Thoracic aorta (tissue), 2 donors: ENCODE data around the gene PDZRN3. TPM values are rescaled to one million over a fixed set of nuclear protein-coding genes. Genes with fewer than 3 reads are reported as not detected.

Experiments
- ATAC-seq: fragments of 150-250 bp; one replicate; pipeline ENCODE4 v1.8.0; 2017; ENCODE audit warnings: low read depth; ENCODE audit not compliant: insufficient number of reproducible peaks, low FRiP score
- DNase-seq: peaks from one replicate; pipeline ENCODE4 v3.0.0-alpha.2; 2020; ENCODE audit warnings: low spot score
- H3K27ac ChIP-seq, 2 donors: fragments of 200-600 bp; sonication (generic); 1 replicate in 1 of 2; 2 replicates in 1 of 2; pipeline ENCODE4 v1.5.1; 2016; ENCODE audit warnings: mild to moderate bottlenecking in 2 of 2, moderate library complexity in 2 of 2
- H3K27me3 ChIP-seq: fragments of 200-600 bp; sonication (generic); replicated peaks from 2 replicates; pipeline ENCODE4 v1.6.0; 2016; ENCODE audit warnings: mild to moderate bottlenecking; ENCODE audit not compliant: insufficient read depth
- H3K36me3 ChIP-seq: fragments of 200-600 bp; sonication (generic); one replicate; pipeline ENCODE4 v1.5.1; 2016
- H3K4me1 ChIP-seq, 2 donors: fragments of 200-600 bp; sonication (generic); 1 replicate in 1 of 2; 2 replicates in 1 of 2; pipeline versions ENCODE4 v1.5.1 to v1.6.0; 2016; ENCODE audit warnings: low read depth in 2 of 2, mild to moderate bottlenecking in 1 of 2; ENCODE audit not compliant: control insufficient read depth in 1 of 2
- H3K4me3 ChIP-seq: fragments of 200-600 bp; sonication (generic); 2 replicates; pipeline ENCODE4 v1.5.1; 2016; ENCODE audit warnings: mild to moderate bottlenecking
- H3K9me3 ChIP-seq: fragments of 200-600 bp; sonication (generic); 2 replicates; pipeline ENCODE4 v1.5.1; 2016
- CTCF ChIP-seq: fragments of 200-600 bp; sonication (generic); IDR thresholded peaks from one replicate; pipeline ENCODE4 v1.5.1; 2019; ENCODE audit warnings: antibody characterized with exemption
- total RNA-seq, 2 donors: library from RNA; depleted of rRNA; stranded (reverse); fragments of >200 nt; gene quantifications; one replicate each; pipeline versions ENCODE4 v1.1.0 to v1.2.3, GENCODE V29; 2016

PDZRN3 gene
- total RNA-seq, 2 donors from 2014 or later: 140 to 166 TPM

GRCh38 chr3:73432706-73433032 is 192.1 kb downstream of the PDZRN3 start:
- no peak for DNase-seq
- Histone ChIP-seq H3K9me3 (no peaks in the 10 kb centered on the region), H3K27me3 (no peaks in the 10 kb centered on the region), H3K27ac (no peak overlapping the region), H3K4me3 (no peak overlapping the region), H3K36me3 (no peaks in the 10 kb centered on the region), H3K4me1 (peaks cover 0 to 31% of the 10 kb centered on the region in 2 donors)
- no peak for TF ChIP-seq CTCF
- no peak for ATAC-seq

GRCh38 chr3:73432023-73432705 is 192.6 kb downstream of the PDZRN3 start:
- peak overlapping the region; percentile 6 for H3K4me3 ChIP-seq
- ATAC-seq (no peak), DNase-seq (no peak)
- no peaks in the 10 kb centered on the region for H3K9me3 ChIP-seq
- TF ChIP-seq CTCF: peak; percentile 57
- H3K27ac ChIP-seq: no peak overlapping the region
- no peaks in the 10 kb centered on the region for H3K27me3 ChIP-seq
- no peaks in the 10 kb centered on the region for H3K36me3 ChIP-seq
- peaks cover 5 to 31% of the 10 kb centered on the region in 2 donors for H3K4me1 ChIP-seq

- no peak for TF ChIP-seq CTCF
- ATAC-seq (no peak), DNase-seq (no peak)
- no peak overlapping the region for H3K27ac ChIP-seq
- H3K27me3 ChIP-seq: no peaks in the 10 kb centered on the region
- peaks cover 12 to 39% of the 10 kb centered on the region in 2 donors for H3K4me1 ChIP-seq
- H3K36me3 ChIP-seq: no peaks in the 10 kb centered on the region
- H3K4me3 ChIP-seq: no peak overlapping the region
- H3K9me3 ChIP-seq: no peaks in the 10 kb centered on the region
Observed at GRCh38 chr3:73431183-73431900, 193.4 kb downstream of the PDZRN3 start.

GRCh38 chr3:73427048-73427706 is 197.6 kb downstream of the PDZRN3 start:
- no peak for DNase-seq
- Histone ChIP-seq H3K4me1 (peaks cover 23 to 43% of the 10 kb centered on the region in 2 donors), H3K27ac (no peak overlapping the region), H3K9me3 (no peaks in the 10 kb centered on the region), H3K27me3 (no peaks in the 10 kb centered on the region), H3K4me3 (peak overlapping the region; percentile 20), H3K36me3 (no peaks in the 10 kb centered on the region)
- no peak for TF ChIP-seq CTCF
- ATAC-seq: no peak

- no peaks in the 10 kb centered on the region for H3K36me3 ChIP-seq
- no peak overlapping the region for H3K27ac ChIP-seq
- ATAC-seq (no peak), DNase-seq (no peak)
- no peak for TF ChIP-seq CTCF
- no peaks in the 10 kb centered on the region for H3K27me3 ChIP-seq
- no peaks in the 10 kb centered on the region for H3K9me3 ChIP-seq
- peak overlapping the region; percentile 20 for H3K4me3 ChIP-seq
- H3K4me1 ChIP-seq: peaks cover 23 to 41% of the 10 kb centered on the region in 2 donors
Observed at GRCh38 chr3:73426606-73427005, 198.1 kb downstream of the PDZRN3 start.
